ENCODE results near the gene AHCYL2.

GRCh38 chr7:129197771-129198170, 27.1 kb upstream of the AHCYL2 start:
- TF ChIP-seq POLR2AphosphoS5 (IDR thresholded peaks at IDR 0.05; ENCODE audit: low read depth, low read length) (no peak), SIN3A (IDR thresholded peaks at IDR 0.05; ENCODE audit: borderline replicate concordance, insufficient read depth, low read depth, low read length) (no peak)
- TF ChIP-seq, protein P1, sequence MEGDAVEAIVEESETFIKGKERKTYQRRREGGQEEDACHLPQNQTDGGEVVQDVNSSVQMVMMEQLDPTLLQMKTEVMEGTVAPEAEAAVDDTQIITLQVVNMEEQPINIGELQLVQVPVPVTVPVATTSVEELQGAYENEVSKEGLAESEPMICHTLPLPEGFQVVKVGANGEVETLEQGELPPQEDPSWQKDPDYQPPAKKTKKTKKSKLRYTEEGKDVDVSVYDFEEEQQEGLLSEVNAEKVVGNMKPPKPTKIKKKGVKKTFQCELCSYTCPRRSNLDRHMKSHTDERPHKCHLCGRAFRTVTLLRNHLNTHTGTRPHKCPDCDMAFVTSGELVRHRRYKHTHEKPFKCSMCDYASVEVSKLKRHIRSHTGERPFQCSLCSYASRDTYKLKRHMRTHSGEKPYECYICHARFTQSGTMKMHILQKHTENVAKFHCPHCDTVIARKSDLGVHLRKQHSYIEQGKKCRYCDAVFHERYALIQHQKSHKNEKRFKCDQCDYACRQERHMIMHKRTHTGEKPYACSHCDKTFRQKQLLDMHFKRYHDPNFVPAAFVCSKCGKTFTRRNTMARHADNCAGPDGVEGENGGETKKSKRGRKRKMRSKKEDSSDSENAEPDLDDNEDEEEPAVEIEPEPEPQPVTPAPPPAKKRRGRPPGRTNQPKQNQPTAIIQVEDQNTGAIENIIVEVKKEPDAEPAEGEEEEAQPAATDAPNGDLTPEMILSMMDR (IDR thresholded peaks at IDR 0.05), result no peak
